ENCODE data around the gene HLA-A. TPM values are rescaled to one million over a fixed set of nuclear protein-coding genes. Genes with fewer than 3 reads are reported as not detected.

The HLA-A gene
- total and polyA plus RNA-seq, 2 experiments from 2014 or later = 339 to 349 TPM

DNA sequence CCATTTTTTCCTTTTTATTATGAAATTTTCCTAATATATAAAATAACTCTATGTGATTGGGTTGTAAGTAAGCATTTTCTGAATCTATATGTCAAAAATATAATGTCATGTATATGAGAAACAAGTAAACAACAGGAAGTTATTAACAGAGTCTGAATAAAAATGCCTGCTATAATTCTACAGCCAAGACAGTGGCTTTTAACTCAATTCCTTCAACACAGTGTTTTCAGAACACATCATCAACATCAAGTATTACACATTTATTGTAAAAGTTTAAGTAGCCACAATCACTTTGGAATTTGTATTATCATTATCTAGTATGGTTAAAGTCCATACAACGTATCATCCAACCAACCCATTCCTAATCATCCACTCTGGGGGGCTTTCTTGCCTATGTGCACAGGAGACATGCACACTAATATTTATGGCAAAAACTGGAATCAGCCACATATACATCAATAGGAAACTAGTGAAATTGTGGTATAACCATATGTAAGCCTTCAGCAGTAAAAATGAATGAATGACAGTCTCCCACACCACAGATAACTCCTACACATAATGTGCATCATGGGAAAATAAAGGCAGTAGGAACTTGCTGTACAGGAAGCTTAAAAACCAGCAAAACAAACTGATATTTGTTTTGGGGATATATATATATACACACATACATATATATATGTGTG is 6.9 kb upstream of the HLA-A start:
- TF ChIP-seq, protein P1, sequence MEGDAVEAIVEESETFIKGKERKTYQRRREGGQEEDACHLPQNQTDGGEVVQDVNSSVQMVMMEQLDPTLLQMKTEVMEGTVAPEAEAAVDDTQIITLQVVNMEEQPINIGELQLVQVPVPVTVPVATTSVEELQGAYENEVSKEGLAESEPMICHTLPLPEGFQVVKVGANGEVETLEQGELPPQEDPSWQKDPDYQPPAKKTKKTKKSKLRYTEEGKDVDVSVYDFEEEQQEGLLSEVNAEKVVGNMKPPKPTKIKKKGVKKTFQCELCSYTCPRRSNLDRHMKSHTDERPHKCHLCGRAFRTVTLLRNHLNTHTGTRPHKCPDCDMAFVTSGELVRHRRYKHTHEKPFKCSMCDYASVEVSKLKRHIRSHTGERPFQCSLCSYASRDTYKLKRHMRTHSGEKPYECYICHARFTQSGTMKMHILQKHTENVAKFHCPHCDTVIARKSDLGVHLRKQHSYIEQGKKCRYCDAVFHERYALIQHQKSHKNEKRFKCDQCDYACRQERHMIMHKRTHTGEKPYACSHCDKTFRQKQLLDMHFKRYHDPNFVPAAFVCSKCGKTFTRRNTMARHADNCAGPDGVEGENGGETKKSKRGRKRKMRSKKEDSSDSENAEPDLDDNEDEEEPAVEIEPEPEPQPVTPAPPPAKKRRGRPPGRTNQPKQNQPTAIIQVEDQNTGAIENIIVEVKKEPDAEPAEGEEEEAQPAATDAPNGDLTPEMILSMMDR (IDR thresholded peaks at IDR 0.05; ENCODE audit: poor library complexity) = no peak
- no peak for TF ChIP-seq EZH2phosphoT487 (IDR thresholded peaks at IDR 0.05; ENCODE audit: low read depth, severe bottlenecking, unreplicated experiment)
- TF ChIP-seq EZH2 (IDR thresholded peaks at IDR 0.05; ENCODE audit: borderline replicate concordance) = no peak
- no peaks in the 10 kb centered on the region for H3K27me3 ChIP-seq
- no peak overlapping the region for H3K4me3 ChIP-seq

DNA sequence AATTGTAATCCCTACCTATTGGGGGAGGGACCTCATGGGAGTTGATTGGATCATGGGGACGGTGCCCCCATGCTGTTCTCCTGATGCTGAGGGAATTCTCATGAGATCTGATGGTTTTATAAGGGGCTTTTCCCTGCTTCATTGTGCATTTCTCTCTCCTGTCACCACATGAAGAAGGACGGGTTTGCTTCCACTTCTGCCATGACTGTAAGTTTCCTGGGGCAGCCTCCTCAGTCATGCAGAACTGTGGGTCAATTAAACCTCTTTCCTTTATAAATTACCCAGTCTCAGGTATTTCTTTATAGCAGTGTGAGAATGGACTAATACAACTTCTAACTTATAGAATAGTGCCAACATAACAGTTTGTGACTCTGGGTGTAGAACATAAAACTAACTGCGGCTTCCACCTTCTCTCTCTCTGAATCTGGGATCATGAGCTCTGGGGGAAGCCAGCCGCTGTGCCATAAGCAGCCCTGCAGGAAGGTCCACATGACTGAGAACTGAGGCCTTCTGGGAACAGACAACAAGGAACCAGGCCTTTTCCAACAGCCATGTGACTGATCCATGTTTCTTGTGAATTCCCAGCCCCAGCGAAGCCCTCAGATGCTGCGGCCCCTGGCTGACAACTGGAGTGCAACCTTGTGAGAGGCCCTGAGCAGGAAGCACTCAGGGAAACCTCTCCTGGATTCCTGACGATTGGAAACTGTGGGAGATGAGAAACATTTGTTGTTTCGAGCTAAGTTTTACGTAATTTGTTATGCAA is 3.4 kb upstream of the HLA-A start:
- Histone ChIP-seq H3K27ac (no peak overlapping the region), H4K20me1 (ENCODE audit: insufficient read depth, poor library complexity, severe bottlenecking) (no peaks in the 10 kb centered on the region), H3K79me2 (no peaks in the 10 kb centered on the region), H3K9me3 (ENCODE audit: low read depth) (no peaks in the 10 kb centered on the region), H3K9me2 (replicated peaks; ENCODE audit: insufficient read depth) (no peaks in the 10 kb centered on the region), H3K27me3 (no peaks in the 10 kb centered on the region), H3K4me3 (no peak overlapping the region), H3K4me2 (no peak overlapping the region), H3K36me3 (replicated peaks; ENCODE audit: insufficient read depth, low read depth) (no peaks in the 10 kb centered on the region), H2AFZ (no peak overlapping the region), H3K4me1 (ENCODE audit: insufficient read depth) (no peaks in the 10 kb centered on the region)
- no peak for TF ChIP-seq EZH2 (IDR thresholded peaks at IDR 0.05; ENCODE audit: borderline replicate concordance)
- no peak for TF ChIP-seq EZH2phosphoT487 (IDR thresholded peaks at IDR 0.05; ENCODE audit: low read depth, severe bottlenecking, unreplicated experiment)
- TF ChIP-seq, protein P1 (IDR thresholded peaks at IDR 0.05; ENCODE audit: poor library complexity) = no peak
- WGBS (ENCODE audit: low lambda C conversion rate, missing lambda C conversion rate) = 81% methylated on average over 9 of the region's 9 CpGs
- no peak for DNase-seq (ENCODE audit: low spot score)

More for the DNA sequence above, 6.9 kb upstream of the HLA-A start:
- Histone ChIP-seq H3K36me3 (replicated peaks; ENCODE audit: insufficient read depth, low read depth) (no peaks in the 10 kb centered on the region), H2AFZ (no peak overlapping the region), H3K27ac (no peak overlapping the region), H4K20me1 (ENCODE audit: insufficient read depth, poor library complexity, severe bottlenecking) (no peaks in the 10 kb centered on the region), H3K4me1 (ENCODE audit: insufficient read depth) (no peaks in the 10 kb centered on the region), H3K4me2 (no peak overlapping the region), H3K79me2 (no peaks in the 10 kb centered on the region), H3K9me3 (ENCODE audit: low read depth) (no peaks in the 10 kb centered on the region), H3K9me2 (replicated peaks; ENCODE audit: insufficient read depth) (no peaks in the 10 kb centered on the region)
- DNase-seq (ENCODE audit: low spot score) = no peak
- 68% methylated on average over 1 of the region's 1 CpG for WGBS (ENCODE audit: low lambda C conversion rate, missing lambda C conversion rate)

DNA sequence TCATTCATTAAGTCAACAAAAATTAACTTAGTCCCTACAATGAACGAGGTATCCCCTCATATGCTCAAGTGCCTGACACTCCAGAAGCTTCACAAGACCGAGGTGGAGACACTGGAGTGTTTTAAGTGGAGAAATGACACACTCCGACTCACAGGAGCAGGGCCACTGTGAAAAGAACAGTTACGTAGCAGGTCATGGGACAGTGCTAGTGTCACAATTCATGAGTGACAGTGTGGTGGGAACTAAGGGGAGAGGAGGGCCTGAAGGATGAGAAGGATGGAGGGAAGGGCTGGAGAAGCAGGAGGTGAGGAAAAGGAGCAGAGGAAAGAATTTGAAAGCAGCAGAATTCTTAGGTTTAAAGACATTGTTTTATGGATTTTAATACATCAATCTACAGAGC is 1.3 kb upstream of the HLA-A start:
- WGBS (ENCODE audit: low lambda C conversion rate, missing lambda C conversion rate) = 79% methylated on average over 4 of the region's 4 CpGs
- Histone ChIP-seq H3K27me3 (no peaks in the 10 kb centered on the region), H3K4me2 (no peak overlapping the region), H3K79me2 (no peaks in the 10 kb centered on the region), H2AFZ (no peak overlapping the region), H3K36me3 (replicated peaks; ENCODE audit: insufficient read depth, low read depth) (no peaks in the 10 kb centered on the region), H4K20me1 (ENCODE audit: insufficient read depth, poor library complexity, severe bottlenecking) (no peaks in the 10 kb centered on the region), H3K4me1 (ENCODE audit: insufficient read depth) (no peaks in the 10 kb centered on the region), H3K9me3 (ENCODE audit: low read depth) (no peaks in the 10 kb centered on the region), H3K4me3 (no peak overlapping the region), H3K9me2 (replicated peaks; ENCODE audit: insufficient read depth) (no peaks in the 10 kb centered on the region), H3K27ac (no peak overlapping the region)
- TF ChIP-seq, protein P1 (IDR thresholded peaks at IDR 0.05; ENCODE audit: poor library complexity) = no peak
- TF ChIP-seq EZH2 (IDR thresholded peaks at IDR 0.05; ENCODE audit: borderline replicate concordance) (no peak), EZH2phosphoT487 (IDR thresholded peaks at IDR 0.05; ENCODE audit: low read depth, severe bottlenecking, unreplicated experiment) (no peak)
- no peak for DNase-seq (ENCODE audit: low spot score)
